HG03108 (cell line): Measurements from ENCODE around the gene REEP2.
"Not testable (repeated sequence)": the region's sequence is repeated elsewhere in the genome, so short reads cannot be mapped to it uniquely, and the experiment has no call there.

ENCODE experiments used
- ATAC-seq: cut with Tn5 transposase; IDR thresholded peaks from one replicate; pipeline ENCODE4 v1.9.1; 2021; ENCODE audit warnings: moderate library complexity; ENCODE audit not compliant: unreplicated experiment

The REEP2 gene

GRCh38 chr5:138438724-138439476, at the start of gene REEP2:
TSS of gene REEP2 (plus strand) at chr5:138439057. CDS start at chr5:138439209, 152 bp downstream.
- peak; percentile 64 for ATAC-seq

GRCh38 chr5:138389332-138389731, 49.5 kb upstream of the REEP2 start:
- no peak for ATAC-seq

- not testable (repeated sequence) for ATAC-seq
Measured at GRCh38 chr5:138389911-138390310, 48.9 kb upstream of the REEP2 start.

- ATAC-seq = no peak
Measured at GRCh38 chr5:138391859-138392386, 46.9 kb upstream of the REEP2 start.

GRCh38 chr5:138402640-138403039, 36.2 kb upstream of the REEP2 start:
- peak; percentile 84 for ATAC-seq

- peak; percentile 71 for ATAC-seq
Measured at GRCh38 chr5:138408023-138408422, 30.8 kb upstream of the REEP2 start.

- not testable (repeated sequence) for ATAC-seq
Measured at GRCh38 chr5:138410996-138411640, 27.7 kb upstream of the REEP2 start.

- ATAC-seq = no peak
Measured at GRCh38 chr5:138418444-138418843, 20.4 kb upstream of the REEP2 start.

- no peak for ATAC-seq
Measured at GRCh38 chr5:138425079-138425478, 13.8 kb upstream of the REEP2 start.

- ATAC-seq = no peak
Measured at GRCh38 chr5:138435943-138436342, 2.9 kb upstream of the REEP2 start.

- no peak for ATAC-seq
Measured at GRCh38 chr5:138438003-138438723, 694 bp upstream of the REEP2 start.

GRCh38 chr5:138439477-138440158, 761 bp downstream of the REEP2 start:
- no peak for ATAC-seq

- ATAC-seq = no peak
Measured at GRCh38 chr5:138440159-138441073, 1.6 kb downstream of the REEP2 start.

- ATAC-seq = no peak
Measured at GRCh38 chr5:138441221-138441620, 2.4 kb downstream of the REEP2 start.

- ATAC-seq = no peak
Measured at GRCh38 chr5:138444078-138444773, 5.4 kb downstream of the REEP2 start.

- no peak for ATAC-seq
Measured at GRCh38 chr5:138444774-138445546, 6.1 kb downstream of the REEP2 start.

- no peak for ATAC-seq
Measured at GRCh38 chr5:138445547-138446271, 6.9 kb downstream of the REEP2 start.

GRCh38 chr5:138448070-138448469, 9.2 kb downstream of the REEP2 start:
- ATAC-seq = no peak
